ENCODE results near the gene STUM.

STUM gene

GRCh38 chr1:226588484-226588883 lies 39.9 kb downstream of the STUM start:
- TF ChIP-seq, protein P1, sequence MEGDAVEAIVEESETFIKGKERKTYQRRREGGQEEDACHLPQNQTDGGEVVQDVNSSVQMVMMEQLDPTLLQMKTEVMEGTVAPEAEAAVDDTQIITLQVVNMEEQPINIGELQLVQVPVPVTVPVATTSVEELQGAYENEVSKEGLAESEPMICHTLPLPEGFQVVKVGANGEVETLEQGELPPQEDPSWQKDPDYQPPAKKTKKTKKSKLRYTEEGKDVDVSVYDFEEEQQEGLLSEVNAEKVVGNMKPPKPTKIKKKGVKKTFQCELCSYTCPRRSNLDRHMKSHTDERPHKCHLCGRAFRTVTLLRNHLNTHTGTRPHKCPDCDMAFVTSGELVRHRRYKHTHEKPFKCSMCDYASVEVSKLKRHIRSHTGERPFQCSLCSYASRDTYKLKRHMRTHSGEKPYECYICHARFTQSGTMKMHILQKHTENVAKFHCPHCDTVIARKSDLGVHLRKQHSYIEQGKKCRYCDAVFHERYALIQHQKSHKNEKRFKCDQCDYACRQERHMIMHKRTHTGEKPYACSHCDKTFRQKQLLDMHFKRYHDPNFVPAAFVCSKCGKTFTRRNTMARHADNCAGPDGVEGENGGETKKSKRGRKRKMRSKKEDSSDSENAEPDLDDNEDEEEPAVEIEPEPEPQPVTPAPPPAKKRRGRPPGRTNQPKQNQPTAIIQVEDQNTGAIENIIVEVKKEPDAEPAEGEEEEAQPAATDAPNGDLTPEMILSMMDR (IDR thresholded peaks at IDR 0.05; ENCODE audit: borderline replicate concordance, insufficient read depth, low read depth, low read length): no peak
- H3K4me3 ChIP-seq (ENCODE audit: low read depth, low read length): no peak overlapping the region

DNA sequence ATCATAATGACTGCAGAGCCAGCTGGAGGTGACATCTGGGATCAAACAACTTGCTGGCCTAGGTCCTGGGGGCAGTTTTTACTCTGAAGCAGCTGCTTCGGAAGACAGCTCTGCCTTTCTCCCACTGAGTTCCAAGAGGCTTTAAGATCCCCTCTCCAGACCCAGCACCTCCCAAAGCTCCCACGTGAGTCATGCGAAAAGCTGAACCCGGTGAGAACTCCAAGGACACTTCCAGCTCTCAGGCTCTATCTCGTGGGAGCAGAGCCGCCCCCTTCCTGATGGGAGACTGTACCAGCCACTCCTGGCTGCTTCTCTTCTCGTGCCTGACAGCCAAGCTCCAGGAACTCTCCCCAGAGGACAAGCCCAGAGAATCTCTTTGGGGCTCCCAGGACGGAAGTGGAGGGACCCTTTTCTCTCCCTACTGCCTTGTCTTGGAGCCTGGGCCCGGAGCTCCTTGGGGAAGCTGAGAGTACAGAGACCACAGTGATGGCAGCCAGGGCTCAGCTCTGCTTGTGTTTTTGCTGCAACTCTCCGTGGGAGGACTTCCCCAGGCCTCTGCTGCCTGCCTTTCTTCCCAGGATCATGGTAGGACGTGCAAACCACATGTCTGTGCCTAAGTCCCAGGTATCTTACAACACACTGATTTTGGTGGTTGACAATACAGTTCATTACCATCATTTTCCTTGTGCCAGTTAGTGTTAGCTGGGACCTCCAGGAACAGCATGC lies 40.6 kb downstream of the STUM start:
- TF ChIP-seq, protein P1 (IDR thresholded peaks at IDR 0.05; ENCODE audit: borderline replicate concordance, insufficient read depth, low read depth, low read length): no peak
- no peak overlapping the region for H3K4me3 ChIP-seq (ENCODE audit: low read depth, low read length)

DNA sequence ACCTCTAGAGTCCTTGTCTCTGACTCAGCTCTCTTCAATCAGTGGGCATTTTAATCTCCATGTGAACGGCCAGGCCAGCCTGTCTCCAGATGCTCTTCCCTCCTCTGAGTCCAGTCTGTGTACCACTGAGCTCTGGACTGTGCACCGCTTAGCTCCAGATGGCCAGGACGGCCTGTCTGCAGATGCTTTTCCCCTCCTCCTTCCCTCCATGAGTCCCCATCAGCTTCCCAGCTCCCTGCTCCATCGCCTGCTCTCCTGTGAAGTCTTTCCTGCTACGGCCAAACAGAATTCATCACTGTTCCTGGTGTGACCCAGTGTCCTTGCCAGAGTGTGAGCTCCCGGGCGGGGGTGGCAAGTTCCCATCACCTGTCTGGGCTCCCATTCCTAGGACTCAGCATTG lies 42.0 kb downstream of the STUM start:
- no peak overlapping the region for H3K4me3 ChIP-seq (ENCODE audit: low read depth, low read length)
- TF ChIP-seq, protein P1 (IDR thresholded peaks at IDR 0.05; ENCODE audit: borderline replicate concordance, insufficient read depth, low read depth, low read length): no peak

- H3K4me3 ChIP-seq (ENCODE audit: low read depth, low read length): no peak overlapping the region
- TF ChIP-seq, protein P1 (IDR thresholded peaks at IDR 0.05; ENCODE audit: borderline replicate concordance, insufficient read depth, low read depth, low read length): no peak
These were observed 45.0 kb downstream of the STUM start for GRCh38 chr1:226593541-226593940.

- TF ChIP-seq, protein P1 (IDR thresholded peaks at IDR 0.05; ENCODE audit: borderline replicate concordance, insufficient read depth, low read depth, low read length): no peak
- H3K4me3 ChIP-seq (ENCODE audit: low read depth, low read length): no peak overlapping the region
These were observed 48.1 kb downstream of the STUM start for GRCh38 chr1:226596531-226597165.

GRCh38 chr1:226597616-226598454 lies 49.3 kb downstream of the STUM start:
- TF ChIP-seq, protein P1 (IDR thresholded peaks at IDR 0.05; ENCODE audit: borderline replicate concordance, insufficient read depth, low read depth, low read length): no peak
- no peak overlapping the region for H3K4me3 ChIP-seq (ENCODE audit: low read depth, low read length)

Data from GM12875 (cell line).